Activated naive CD4-positive, alpha-beta T cell treated with anti-CD3 and anti-CD28 coated beads, Interleukin-2, amount 50 U/mL, for 16 hours (primary cell): ENCODE results near the gene CTSW.
A peak's percentile ranks its signal among the peaks of the same experiment; 100 is the strongest.

Experiments
- DNase-seq: peaks from one replicate; pipeline ENCODE4 v3.0.0-alpha.2; 2020

The CTSW gene

GRCh38 chr11:65906602-65907001 is 27.0 kb downstream of the CTSW start:
- no peak for DNase-seq

GRCh38 chr11:65907878-65908277 is 28.2 kb downstream of the CTSW start:
- DNase-seq, result no peak

DNA sequence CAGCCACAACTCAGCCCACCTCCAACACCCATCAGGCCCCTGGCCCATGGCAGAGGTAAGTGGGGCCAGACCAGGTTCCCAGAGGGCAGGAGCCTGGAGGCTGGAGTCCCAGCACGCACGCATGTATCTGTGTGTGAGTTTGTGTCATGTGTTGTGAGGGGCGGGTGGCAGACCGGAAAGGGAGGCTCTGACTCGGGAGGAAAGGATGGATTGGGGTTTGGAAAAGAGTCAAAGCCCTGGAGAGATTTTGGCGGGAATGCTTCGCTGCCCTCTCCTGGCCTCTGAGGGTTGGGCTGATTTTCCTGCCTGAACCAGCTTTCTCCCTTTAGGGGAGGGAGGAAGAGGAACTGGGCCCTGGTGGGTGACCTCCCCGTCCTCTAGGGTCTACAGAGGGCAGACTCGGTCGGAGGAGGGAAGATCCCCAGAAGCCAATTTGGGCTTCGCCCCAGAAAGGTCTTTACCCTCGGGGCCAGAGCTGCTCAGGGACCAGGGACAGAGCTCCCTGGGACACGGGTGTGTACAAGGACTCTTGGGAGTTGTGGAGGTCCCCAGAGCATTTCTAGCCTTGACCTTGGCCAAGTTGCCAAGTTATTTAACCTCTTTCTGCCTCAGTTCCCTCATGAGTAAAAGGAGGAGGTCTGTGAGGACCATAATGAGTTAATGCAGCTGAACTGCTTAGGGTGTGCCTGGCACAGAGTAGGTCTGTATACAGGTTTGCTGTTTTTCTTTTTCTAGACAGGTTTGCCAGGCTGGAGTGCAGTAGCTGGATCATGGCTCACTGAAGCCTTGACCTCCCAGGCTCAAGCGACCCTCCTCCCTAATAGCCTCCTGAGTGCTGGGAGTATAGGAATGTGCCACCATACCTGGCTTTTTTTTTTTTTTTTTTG is 32.3 kb downstream of the CTSW start:
- no peak for DNase-seq

DNA sequence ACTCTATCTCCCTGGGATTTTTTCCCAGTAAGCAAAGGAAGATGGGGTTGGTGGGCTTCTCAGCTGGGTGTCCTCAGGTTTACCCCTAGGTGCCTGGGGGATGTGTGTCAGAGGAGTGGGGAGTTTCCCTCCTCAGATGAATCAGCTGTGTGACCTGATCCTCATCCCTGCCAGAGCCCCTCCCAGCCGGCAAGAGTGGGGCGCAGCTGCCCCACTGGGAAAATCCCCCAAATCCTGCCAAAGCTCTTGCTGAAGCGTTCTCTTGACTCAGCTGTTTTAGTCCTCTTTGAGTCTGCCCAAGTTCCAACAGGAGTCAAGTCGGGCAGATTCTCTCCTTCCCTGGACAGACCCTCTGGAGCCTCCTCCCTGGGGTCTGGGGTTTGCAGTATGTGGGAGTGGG is 33.2 kb downstream of the CTSW start:
- DNase-seq, result no peak

DNA sequence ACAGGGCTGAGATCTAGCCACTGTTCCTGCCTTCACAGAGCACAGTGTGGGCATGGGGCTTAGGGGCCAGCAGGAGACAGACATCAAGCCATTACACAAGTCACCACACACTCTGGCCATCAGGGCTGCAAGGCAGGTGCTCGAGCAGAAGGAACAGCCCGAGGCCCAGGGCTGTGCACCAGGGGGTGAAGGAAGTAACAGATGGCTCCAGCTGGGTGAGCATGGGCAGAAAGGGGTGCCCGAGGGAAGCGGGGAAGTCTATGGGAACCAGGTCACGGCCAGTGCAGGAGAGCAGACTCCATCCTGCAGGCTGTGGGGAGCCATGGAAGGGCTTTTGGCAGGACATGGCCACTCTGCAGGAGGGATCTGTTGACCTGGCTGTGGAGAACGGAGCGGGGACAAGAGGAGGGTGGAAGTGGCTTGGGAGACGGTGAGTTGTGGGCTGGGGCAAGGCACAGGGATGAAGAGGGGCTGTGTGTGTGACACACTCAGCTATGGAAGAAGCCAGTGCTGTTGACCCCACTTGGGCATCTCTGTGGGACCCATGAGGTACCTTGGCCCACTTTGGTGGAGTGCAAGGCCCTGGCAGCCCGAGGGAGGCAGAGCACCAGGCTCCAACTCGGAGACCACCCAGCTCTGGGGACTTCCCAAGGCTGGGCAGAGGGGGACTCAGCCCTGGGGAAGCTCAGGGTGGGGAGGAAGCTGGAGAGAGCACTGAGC is 35.6 kb downstream of the CTSW start:
- DNase-seq, result no peak

- no peak for DNase-seq
Measured at GRCh38 chr11:65915821-65916251, 36.2 kb downstream of the CTSW start.

DNA sequence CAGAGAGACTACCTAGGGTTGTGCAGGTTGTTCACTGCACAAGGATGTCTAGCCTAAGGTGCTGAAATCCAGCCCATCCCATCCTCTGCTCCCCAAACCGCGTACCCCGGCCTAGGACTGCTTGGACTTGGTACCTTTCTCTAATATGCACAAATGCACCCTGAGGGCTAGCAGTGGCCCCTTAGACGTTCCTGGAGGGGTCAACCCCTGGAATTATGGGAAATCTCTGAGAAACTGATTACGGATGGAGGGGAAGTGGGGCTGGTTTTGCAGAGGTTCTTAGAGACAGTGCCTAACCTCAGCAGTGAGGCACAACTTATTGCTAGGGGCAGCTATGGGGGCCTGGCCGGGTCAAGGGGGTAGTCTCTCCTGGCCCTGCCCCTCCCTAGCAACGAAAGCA is 36.8 kb downstream of the CTSW start:
- no peak for DNase-seq

GRCh38 chr11:65917077-65917433 is 37.4 kb downstream of the CTSW start:
- no peak for DNase-seq

DNA sequence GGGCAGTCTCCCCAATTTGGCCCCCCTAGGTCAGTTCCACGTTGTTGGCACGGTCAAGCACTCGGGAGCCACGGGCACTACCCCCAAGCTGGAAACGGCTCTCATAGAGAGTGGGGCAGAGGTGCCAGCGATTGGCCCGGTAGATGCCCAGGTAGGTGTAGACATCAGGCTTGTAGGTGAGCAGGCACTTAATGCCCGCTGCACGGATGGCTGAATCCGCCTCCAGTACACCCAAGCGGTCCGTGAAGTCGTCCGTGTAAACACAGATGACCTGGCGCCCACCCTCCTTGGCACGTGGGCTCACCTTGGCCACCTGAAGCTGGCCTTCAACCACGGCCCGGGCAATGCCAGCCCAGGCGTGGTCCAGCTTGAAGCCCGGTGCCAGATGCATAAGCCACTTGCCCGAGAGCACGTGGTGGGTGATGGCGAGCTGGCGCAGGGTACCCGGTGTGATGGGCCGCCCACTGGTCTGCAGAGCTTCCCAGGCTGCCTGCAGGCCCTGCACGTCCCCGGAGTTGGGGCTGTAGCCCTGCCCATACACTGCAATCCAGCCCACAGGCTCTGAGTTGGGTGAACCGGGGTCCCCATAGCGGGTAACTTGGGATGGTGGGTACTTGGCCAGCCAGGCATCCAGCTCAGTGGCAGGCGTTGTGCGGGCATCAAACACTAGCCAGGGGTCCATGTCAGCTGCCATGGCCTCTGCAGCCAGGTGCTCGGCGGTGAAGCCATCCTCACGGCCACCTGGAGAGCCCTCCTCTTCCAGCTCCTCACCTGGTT is 38.0 kb downstream of the CTSW start:
- DNase-seq, result no peak

DNA sequence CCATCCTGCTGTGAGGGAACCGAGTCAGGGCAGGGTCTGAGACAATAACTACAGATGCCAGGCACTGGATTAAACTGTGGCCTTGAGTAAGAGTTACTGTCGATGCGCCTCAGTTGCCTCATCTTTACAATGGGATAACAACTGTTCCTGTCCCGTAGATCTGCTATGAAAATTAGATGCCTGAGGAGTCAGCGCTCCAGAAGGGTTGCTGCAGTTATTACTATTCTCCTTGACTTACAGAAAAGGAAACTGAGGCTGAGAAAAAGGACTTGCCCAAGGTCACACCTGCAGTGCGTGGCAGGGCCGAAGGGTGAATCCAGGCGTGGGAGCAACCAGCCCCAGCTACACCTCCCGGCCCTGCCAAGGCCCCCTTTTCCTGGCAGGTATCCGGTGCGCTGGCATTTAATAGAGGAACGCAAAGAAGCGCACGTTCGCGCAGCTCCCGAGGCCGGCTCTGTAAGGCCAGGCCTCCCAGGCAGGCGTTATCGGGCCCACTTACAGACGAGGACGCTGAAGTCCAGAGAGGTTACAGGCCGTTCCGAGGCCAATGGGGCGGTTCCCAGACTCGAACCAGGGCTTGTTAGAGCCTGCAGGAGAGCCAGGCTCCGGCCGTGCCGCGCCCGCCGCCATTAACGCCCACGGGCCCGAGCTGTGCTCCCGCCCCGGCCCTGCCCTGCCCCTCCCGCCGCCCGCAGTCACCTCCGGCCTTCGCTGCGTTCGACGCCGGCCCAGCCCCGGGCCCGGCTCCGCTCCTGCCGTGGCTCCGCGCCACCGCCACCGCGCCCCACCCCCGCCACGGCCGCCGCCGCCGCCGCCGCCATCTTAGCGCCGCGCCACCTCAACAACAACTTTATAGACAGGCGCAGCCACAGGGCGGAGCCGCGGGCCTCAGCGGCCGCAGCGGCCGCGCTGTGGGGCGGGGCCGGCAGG is 38.8 kb downstream of the CTSW start, which contains the start of gene C11orf68:
TSS of gene C11orf68 (minus strand) at position 852 of the 930 bp plus-strand sequence. CDS start at position 821, 31 bp downstream.
- DNase-seq, result no peak

GRCh38 chr11:65919141-65919572 is 39.5 kb downstream of the CTSW start, which contains the start of gene DRAP1:
DRAP1 (plus strand) TSS chr11:65919426; CDS start chr11:65919502, 76 bp downstream.
- peak; percentile 98 for DNase-seq

- no peak for DNase-seq
Measured at GRCh38 chr11:65919573-65920371, 40.1 kb downstream of the CTSW start.

DNA sequence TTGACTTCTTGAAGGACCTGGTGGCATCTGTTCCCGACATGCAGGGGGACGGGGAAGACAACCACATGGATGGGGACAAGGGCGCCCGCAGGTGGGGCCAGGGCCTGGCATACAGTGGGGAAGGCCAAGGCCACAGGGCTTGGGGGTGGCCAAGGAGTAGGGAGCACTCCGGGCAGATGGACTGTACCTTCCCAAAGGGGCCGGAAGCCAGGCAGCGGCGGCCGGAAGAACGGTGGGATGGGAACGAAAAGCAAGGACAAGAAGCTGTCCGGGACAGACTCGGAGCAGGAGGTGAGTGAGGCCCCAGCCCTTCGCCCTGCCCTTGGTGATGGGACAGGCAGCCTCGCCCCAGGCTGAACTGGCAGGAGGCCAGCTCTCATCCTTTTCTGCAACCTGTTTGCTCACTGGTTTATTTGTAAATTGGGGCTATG is 40.8 kb downstream of the CTSW start:
- DNase-seq, result no peak

- no peak for DNase-seq
Measured at GRCh38 chr11:65921033-65921555, 41.5 kb downstream of the CTSW start.

GRCh38 chr11:65921876-65922275 is 42.2 kb downstream of the CTSW start:
- DNase-seq, result no peak

GRCh38 chr11:65922565-65922964 is 42.9 kb downstream of the CTSW start:
- no peak for DNase-seq

DNA sequence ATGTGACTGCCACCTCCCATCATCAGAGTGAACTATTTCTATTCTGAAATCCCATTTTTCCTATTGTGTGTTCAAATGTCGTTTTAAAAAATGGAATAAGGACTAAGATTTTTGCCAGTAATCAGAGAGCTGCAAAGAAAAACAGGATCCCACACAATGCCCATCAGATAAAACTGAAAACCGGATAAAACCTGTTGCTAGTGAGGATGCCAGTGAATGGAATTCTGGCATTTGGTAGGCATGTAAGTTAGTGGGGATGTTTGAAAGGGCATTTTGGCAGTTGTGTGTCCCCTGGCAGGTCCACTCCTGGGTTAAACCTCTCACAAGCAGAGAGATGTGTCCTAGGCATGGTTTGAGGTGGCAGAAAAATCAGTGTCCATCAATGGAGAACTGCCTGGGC is 45.8 kb downstream of the CTSW start:
- no peak for DNase-seq

DNA sequence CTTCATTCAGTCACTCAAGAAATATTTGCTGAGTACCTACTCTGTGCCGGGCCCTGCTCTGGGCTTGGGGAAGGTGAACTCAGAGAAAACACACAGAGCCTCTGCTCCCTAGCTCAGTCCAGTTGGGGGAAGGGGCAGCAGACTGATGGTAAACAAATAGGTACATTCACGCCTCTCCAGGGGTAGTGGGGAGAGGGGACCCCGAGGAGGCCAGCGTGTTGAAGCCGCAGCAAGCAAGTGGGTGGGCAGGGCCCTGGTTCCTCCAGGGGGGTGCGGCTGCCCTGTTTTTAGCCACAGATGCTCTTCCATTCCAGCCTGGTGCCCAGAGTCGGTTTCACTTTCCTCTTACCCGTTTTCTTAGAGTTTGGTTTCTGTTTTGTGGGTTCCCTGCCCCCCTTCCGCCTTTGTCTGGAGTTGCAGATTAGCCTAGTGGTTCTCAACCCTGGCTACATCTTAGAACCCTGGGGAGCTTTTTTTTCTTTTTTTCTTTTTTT is 48.3 kb downstream of the CTSW start:
- peak; percentile 73 for DNase-seq

DNA sequence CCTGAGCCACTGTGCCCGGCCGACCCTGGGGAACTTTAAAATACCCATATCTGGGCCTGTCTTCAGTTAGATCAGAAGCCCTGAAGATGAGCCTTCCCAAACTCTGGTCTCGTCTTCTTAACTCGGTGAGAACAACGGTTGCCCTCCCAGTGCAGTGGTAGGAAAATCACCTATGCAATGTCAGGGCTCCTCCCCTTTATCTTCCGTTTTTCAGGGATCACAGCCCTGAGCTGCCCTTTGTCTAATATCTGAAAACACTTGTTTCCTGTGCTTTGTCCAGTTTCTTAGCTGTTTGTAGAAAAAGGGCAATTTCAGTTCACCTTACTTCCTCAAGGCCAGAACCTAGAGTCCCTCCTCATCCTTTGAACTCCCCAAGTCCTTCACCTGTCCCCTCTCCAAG is 49.0 kb downstream of the CTSW start:
- no peak for DNase-seq

DNA sequence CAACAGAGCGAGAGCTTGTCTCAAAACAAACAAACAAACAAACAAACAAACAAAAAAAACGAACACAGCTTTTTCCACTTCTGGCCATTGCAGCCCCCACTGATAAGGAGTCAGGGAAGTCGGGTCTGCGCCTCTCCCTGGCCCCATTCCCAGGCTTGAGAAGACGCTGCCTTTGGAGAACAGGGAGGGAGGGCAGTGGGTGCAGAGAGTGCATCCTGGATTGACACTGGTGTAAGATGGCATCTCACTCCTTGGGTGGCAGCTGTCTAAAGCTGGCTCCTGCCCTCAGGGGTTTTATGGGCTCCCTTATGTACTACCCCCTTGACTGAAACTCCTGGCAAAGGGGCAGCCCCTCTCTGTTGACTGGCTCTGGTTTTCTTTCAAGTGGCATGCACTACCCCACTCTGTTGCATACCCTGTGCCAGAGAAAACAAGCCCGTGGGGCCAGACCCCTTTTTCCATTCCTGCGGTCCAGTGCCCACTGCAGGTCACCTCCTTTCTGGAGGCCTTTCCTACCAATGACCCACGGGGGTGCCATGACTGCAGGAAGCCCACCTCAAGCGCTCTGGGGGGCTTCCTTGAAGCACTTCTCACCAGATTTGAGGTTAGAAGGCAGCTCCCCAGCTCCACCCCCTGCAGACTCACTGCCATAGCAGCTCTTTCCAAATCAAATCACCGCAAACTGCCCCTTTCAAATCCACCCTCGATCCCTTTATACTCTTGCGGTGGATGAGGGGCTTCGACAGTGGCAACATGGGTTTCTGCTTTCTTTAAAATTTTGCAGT is 52.3 kb downstream of the CTSW start:
- no peak for DNase-seq
